ENCODE results near the gene CETN3.

The CETN3 gene

DNA sequence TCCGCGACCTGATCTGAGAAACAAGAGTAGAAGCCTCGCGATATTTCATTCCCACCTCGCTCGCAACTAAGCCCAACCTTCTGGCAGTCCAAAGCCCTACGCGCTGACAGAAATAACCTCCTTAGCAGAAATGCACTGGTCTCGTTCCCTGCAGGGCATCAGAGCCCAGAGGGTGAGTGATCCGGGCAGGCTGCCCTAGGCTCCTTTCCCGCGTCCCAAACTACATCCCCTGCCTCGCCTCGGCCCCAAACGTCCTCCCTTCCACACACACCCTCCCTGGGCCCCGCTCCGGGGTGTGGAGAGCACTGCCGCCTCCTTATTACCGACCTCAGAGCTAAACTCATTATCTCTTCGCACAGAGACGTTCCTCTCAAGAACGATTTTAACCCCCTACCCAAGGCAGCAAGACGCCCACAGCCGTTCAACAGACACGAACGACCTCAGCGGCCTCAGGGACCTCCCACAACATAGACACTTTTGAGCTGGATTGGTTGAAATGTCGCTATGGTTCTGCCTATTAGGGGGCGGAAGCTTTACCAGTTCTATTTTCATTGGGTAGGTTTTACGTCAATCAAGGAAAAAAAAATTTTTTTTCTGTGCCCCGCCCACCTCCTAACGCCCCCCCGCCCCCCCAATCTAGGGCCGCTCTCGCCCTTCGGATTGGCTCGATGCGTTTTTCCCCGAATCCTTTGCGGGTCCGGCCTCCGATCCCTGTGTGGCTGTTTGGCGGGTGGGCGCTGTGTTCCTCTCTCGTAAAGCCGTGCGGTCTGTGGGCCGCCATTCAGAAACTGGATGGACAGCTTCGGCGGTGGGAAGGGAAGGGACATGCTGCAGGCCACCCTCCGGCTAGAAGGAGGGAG is at the start of gene CETN3:
CETN3 (minus strand) TSS at position 439 of the 860 bp plus-strand sequence; CDS start at position 344, 95 bp downstream.
- peak; percentile 93 for DNase-seq (ENCODE audit: low read depth)

DNA sequence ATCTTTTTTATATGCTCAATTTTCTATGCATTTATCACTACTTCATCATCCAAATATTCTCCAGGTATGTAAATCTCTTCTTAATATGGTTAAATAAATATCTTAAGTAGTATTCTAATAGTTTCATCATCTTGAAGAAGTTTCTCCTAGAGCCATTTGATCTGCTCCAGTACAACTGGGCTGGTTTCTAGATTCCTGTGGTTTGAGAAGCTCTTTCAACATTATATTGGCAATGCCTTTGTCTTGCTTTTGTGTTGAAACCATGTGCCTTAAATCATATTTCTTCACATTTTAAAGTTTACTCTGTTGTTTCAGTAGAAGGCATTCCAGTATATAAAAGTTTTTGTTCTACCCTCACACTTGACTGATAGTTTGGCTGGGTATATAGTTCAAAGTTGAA is 37.4 kb upstream of the CETN3 start:
- DNase-seq (ENCODE audit: low read depth), result peak; percentile 40

- DNase-seq (ENCODE audit: low read depth), result no peak
Measured at GRCh38 chr5:90440644-90441043, 31.1 kb upstream of the CETN3 start.

DNA sequence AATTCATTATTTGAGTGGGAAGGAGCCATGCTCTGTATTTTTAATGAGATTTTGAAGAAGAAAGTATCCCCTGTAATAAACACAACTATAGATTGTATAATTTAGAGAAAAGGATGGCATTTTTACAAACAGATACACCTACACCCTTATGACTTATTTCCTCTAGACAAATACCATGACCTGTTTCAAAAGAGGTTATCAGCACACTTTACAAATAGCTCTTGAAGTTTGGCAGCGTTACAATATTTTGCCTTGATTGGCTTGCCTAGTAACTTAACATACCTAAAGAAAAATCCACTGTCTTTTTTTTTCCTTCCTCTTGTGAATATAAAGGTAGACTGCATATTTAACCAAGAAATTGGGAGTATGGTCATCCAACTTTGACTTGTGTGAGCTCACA is 28.5 kb upstream of the CETN3 start:
- no peak for DNase-seq (ENCODE audit: low read depth)

DNA sequence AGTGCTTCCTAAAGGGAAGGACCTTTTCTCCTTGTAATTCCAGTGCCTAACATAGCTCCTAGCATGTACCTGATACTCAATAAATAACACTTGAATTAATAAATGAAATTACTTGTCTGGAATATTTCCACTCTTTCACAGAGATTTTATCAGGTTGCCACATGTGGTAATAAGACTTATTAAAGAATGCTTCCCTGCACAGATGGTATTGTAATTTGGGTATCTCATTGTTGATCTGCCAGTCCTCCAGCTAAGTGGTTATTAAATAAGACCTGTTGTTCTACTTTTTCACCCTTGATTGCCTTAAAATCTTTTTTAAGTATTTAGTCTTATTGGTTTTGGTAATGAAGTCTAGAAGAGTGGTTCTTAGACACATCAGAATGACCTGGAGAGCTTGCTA is 28.1 kb upstream of the CETN3 start:
- no peak for DNase-seq (ENCODE audit: low read depth)

GRCh38 chr5:90434116-90434714 is 24.7 kb upstream of the CETN3 start:
- DNase-seq (ENCODE audit: low read depth), result peak; percentile 9

DNA sequence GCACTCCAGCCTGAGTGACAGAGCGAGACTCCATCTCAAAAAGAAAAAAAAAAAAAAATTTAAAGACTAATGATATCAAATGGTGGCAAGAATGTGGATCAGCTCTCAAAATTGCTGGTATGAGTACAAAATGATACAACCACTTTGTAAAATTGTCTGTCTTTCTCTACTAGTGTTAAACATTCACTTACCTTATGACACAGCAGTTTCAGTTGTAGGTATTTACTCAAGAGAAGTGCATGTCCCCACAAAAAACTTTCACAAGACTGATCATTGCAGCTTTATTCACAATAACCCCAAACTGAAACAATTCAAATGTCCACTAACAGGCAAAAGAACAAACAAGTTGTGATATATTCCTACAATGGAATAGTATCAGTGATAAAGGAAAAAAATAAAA is 14.7 kb upstream of the CETN3 start:
- no peak for DNase-seq (ENCODE audit: low read depth)

GRCh38 chr5:90421136-90421535 is 11.6 kb upstream of the CETN3 start:
- DNase-seq (ENCODE audit: low read depth), result no peak

DNA sequence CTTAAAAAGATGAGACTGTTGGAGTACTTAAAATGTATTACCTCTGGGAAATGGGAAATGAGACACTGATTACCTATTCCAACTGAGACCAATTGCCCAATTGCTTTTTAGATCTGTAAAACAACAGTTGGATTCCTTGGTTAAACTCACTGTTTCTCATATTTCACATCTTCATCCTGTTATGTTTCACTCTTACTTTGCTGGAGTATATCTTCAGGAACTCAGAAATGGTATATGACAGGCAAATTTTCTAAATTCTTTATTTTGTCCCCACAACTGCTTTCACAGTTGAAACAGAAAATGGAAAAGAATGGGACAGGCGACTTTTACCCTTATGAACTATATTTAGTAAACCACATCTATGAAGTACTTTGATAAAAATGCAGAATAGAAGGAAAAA is 8.7 kb upstream of the CETN3 start:
- no peak for DNase-seq (ENCODE audit: low read depth)

DNA sequence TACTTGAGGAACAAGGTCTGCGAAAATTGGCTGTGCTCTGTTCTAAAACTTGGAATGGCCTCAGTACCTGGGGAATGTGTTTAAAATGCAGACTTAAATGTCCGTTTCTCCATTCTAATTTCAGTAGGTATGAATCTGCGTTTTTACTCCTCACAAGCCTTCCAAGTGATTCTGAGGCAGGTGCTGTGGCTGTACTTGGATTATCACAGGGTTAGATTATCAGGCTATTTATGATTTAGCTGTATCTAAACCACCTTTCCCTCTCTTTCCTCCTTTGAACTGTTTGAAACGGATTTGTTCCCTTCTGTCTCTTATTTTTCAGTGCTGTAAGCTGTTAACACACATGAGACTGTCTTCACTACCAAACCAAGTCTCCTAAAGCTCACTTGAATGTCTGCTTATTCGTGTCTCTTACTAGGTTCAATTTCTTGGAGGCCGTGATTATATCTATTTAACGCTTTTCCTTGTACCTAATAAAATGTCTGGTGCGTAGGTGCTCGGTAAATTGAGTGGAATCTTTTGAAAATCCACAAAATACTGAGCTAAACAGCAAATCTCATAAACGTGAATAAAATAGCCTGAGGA is 714 bp upstream of the CETN3 start:
- no peak for DNase-seq (ENCODE audit: low read depth)

DNA sequence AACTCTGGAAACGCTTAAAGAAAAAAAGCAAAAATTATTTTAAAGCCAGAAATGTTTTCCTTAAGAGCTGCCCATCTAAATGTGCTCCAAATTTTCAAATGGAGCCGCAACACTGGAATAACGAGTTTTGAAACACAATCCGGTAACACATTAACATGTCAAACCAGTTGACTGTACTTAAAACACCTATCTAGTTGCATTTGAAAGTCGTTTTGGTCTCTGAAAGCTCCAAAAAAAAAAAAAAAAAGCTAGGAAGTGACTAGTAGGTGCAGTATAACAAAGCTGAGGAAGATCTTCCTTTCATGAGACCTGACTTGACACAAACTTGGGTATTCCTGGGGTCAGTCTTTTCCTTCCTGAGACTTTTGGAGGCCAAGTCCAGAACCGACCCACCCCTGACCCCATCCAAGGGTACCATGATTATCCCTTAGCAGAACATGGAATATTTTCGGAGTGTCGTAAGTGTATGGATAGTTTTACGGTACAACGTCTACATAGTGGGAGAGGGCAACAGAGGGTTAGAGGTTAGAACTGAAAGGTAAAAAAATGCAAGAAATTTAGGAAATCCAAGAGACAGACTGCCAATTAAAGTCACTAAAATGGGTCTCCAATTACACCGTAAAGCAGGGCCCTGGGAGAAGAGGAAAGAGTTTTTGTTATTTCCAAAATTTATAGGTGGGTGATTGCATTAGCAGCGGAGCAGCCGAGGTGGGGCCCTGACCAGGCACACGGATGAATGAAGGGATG is 812 bp downstream of the CETN3 start:
- no peak for DNase-seq (ENCODE audit: low read depth)

GRCh38 chr5:90406466-90406865 is 3.1 kb downstream of the CETN3 start:
- DNase-seq (ENCODE audit: low read depth), result no peak

DNA sequence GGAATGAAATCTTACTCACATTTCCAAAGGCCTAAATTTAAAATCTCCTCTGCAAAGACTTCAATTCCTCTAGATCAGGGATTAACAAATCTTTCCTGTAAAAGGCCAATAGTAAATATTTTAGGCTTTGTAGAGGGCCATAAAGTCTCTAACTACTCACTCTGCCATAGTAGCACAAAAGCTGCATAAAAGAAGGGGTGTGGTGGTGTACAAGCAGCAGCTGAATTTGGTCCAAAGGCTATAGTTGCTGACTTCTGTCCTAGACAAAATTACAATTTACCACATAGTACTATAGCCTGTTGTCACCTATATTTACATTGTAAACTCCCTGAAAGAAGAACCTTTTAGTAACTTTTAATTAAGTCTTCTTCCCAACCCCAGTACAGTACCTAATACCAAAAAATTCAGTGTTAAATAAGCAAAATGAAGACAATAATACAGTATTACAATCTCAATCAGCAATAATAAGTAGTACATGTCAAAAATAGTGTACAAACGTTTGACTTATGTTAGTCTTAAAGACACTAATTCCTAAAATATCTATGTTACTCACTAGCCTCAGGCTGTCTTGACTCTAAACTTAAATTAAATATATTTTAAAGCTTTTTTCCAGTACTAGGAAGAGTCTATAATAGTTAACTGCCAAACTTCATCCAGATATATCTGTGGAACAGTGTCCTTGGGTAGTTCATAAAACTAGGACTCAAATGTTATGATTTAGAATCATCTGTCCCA is 6.9 kb downstream of the CETN3 start:
- DNase-seq (ENCODE audit: low read depth), result no peak

GRCh38 chr5:90399251-90399650 is 10.3 kb downstream of the CETN3 start:
- no peak for DNase-seq (ENCODE audit: low read depth)

- DNase-seq (ENCODE audit: low read depth), result no peak
Measured at GRCh38 chr5:90398726-90399125, 10.8 kb downstream of the CETN3 start.

- DNase-seq (ENCODE audit: low read depth), result no peak
Measured at GRCh38 chr5:90395005-90395404, 14.6 kb downstream of the CETN3 start.

DNA sequence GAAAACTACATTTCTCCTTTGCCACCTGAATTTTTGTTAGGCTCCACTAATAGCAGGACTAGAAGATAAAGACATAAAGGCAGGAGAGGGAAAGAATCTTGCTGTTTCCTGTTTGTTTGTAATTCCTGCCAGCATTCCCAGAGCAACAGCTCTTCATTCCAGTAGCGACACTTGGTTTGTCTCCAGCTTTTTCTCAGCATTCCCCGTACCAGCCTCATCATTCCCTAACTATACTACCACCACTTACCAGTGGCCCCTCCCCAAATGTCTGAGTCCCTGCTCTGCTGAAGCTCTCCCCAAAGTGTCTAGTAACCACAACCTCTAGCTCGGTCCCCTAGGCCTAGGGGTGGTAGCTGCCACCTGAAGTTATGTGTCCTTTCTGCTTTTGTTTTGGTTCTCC is 18.6 kb downstream of the CETN3 start:
- DNase-seq (ENCODE audit: low read depth), result no peak

- no peak for DNase-seq (ENCODE audit: low read depth)
Measured at GRCh38 chr5:90390326-90390725, 19.2 kb downstream of the CETN3 start.

DNA sequence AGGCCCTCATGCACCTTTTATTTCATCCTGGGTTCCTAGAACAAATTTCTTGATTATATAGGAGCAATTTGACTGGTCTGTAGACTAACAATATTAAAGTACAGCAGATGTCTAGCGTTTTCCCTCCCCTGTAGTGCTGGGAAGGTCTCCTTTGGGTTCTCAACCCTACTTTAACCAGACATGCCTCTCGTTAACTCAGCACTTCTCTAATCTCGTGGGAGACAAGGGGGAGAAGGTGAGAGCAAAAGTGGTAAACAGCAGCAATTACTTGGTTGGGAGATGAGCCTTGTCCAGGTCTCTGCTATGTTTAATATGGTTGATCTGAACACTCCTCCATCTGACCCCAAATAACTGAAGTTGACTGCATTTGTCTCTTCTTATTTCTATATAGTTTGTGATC is 22.0 kb downstream of the CETN3 start:
- no peak for DNase-seq (ENCODE audit: low read depth)

- no peak for DNase-seq (ENCODE audit: low read depth)
Measured at GRCh38 chr5:90386099-90386710, 23.4 kb downstream of the CETN3 start.

DNA sequence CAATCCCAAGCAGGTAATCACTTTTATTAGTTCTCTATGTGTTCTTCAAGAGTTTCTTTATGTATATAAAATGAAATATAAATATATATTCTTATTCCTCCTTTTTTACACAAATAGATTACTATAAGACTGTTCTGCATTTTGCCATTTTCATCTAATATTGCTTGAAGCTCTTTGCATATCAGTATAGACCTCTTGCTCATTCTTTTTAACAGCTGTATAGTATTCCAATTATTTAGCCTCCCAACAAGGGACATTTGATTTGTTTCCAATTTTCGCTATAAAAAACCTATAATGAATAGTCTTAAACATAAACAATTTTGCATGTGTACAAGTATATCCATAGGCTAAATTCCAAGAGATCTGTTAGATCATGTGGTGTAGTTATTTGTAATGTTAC is 25.2 kb downstream of the CETN3 start:
- no peak for DNase-seq (ENCODE audit: low read depth)

Data from GM04504 (cell line).